Astrocyte (in vitro differentiated cells and primary cell): Measurements from ENCODE around the gene PIH1D2.

Experiments used
- CTCF ChIP-seq: IDR thresholded peaks from 2 replicates; pipeline ENCODE4 v1.5.1; 2011; ENCODE audit warnings: low read depth, mild to moderate bottlenecking, inconsistent platforms, low read length, moderate library complexity; ENCODE audit not compliant: insufficient read depth
- EZH2 ChIP-seq: IDR thresholded peaks from 2 replicates; pipeline ENCODE4 v1.6.1; 2012; ENCODE audit warnings: mild to moderate bottlenecking, low read length, inconsistent platforms; ENCODE audit not compliant: insufficient read depth

GRCh38 chr11:112042161-112042960 lies 31.5 kb downstream of the PIH1D2 start:
- no peak for TF ChIP-seq CTCF
- no peak for TF ChIP-seq EZH2
